Activated CD4-positive, alpha-beta T cell treated with anti-CD3 and anti-CD28 coated beads for 24 hours (primary cell): ENCODE results near the gene RNF121.

Source experiments
- DNase-seq, 2 donors: peaks; one replicate each; pipeline ENCODE4 v3.0.0-alpha.2; 2020; ENCODE audit warnings: low read depth in 2 of 2

RNF121 gene

GRCh38 chr11:72037554-72038311 lies 108.9 kb downstream of the RNF121 start:
- DNase-seq: no peak

DNA sequence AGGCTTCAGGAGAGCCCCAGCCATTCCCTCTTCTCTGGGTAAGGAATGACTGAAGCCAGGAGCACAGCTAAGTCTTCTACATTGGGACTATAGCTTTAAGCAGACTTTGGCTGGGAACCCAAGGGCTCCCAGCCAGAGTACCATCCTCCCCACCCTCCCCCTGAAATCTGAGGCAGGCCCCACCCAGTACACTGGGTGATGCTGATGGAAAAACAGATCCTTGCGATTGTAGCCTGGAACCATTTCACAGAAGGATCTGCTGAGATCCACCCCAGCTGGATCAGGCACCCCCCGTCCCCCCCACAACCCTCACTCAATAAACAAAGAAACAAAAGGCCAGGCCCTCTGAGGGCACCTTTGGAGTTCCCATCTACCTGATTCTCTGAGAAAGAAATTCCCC lies 109.6 kb downstream of the RNF121 start:
- DNase-seq: no peak

DNA sequence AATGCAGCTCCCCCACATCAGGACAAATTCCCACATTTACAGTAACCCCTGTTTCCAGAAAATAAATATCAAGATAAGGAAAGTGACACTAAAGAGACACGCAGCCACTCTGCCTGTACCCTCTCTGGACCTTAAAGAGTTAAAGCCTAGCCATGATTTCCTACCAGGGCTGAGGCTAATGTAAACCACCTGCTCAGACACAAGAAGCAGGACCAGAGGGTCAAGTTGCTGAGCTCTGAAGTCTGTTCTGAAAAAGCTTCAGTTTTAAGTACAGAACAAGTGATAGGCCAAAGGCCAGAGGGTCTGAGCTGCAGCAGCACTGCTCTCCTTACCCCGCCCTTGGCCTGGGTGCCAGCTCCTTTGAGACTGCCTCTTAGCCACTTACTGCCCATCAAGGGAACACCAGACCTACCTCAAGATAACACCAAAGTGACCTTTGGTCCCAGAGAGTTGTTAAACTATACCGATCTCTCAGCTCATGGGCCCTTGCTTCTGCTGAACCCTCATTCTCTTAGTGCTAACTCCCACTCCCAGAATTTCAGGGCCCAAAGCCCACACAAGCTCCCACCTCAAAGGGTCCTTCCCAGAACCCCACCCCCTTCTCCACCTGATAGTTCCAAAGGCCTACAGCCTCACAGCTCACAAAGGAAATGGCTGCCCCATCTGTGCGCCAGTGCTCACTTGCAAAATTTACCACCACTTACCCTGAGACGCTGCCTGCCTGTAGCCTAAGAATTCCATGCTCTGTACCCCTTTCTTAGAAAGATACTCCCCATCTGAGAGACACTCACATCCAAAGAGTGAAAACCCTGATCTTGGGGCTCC lies 110.4 kb downstream of the RNF121 start:
- no peak for DNase-seq

GRCh38 chr11:72039856-72040401 lies 111.1 kb downstream of the RNF121 start:
- DNase-seq: no peak

- peak; percentile 50 to 62 for DNase-seq
Observed at GRCh38 chr11:72040491-72041363, 111.9 kb downstream of the RNF121 start.

GRCh38 chr11:72041364-72042063 lies 112.7 kb downstream of the RNF121 start:
- peak in 1 of 2 donors; percentile 19 for DNase-seq

DNA sequence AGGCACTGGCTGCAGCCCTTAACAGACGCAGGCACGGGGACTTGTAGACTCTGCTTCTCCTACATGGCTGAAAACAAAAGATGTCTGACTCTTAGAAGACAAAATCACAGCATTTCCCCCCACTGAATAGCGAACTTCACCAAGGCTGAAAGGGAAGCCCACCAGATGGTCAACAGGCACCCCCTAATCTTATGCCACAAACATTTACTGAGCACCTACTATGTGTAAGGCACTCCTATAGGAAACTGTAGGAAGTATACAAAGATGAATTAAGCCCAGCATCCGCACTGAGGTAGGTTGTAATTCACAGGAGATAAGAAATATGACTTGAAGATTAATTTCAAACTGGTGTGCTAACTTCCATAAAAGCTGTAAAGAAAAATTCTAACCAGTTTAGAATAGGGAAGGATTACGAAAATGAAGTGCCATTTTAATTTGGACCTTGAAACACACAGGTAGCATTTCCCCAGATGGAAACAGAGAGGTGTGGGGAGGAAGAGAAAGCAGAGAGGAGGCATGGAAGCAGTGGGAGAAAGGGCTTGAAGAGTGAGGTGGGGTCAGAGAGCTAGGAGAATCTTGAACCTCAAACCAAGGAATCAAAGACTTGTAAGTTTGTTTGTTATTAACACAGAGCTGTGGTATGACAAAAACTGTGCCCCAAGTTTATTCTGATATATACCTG lies 113.4 kb downstream of the RNF121 start:
- no peak for DNase-seq

DNA sequence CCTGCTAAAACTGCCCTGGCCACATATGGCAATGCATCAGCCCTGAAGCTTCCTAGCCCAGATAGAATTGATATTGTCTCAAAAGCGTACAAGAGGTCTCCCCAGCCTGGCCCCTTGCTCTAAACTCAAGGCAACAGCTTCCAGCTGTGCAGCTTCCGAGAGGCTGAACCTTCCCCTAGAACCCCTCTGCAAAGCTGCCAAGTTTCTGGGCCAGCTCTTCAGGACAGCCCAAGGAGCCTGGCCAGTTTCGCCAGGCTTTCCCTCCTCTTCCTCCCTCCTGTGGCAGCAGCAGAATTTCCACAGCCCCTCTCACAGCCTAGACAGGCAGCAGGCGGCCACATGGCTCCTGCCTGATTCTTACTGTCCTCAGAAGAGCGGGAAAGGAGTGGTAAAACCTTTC lies 117.0 kb downstream of the RNF121 start:
- no peak for DNase-seq
